Fibroblast of the aortic adventitia (primary cell): ENCODE results near the gene UNC13B. TPM values are rescaled to one million over a fixed set of nuclear protein-coding genes. Genes with fewer than 3 reads are reported as not detected.

Experiments
- DNase-seq: peaks from one replicate; pipeline ENCODE4 v3.0.0-alpha.2; 2010; ENCODE audit warnings: low read depth
- H3K4me3 ChIP-seq: 2 replicates; pipeline ENCODE4 v1.5.1; 2011; ENCODE audit warnings: low read depth, mild to moderate bottlenecking, control low read depth, low read length, moderate library complexity
- CTCF ChIP-seq: IDR thresholded peaks from 2 replicates; pipeline ENCODE4 v1.5.1; 2011; ENCODE audit warnings: mild to moderate bottlenecking, low read length, control low read depth, inconsistent platforms; ENCODE audit not compliant: insufficient read depth
- total RNA-seq: library from RNA; depleted of rRNA; stranded (reverse); fragments of >200 nt; gene quantifications from 2 replicates; pipeline ENCODE4 v1.2.3, GENCODE V29; 2012; ENCODE audit warnings: low replicate concordance

Gene UNC13B
- total RNA-seq, 1 donor, result 32.6 TPM

DNA sequence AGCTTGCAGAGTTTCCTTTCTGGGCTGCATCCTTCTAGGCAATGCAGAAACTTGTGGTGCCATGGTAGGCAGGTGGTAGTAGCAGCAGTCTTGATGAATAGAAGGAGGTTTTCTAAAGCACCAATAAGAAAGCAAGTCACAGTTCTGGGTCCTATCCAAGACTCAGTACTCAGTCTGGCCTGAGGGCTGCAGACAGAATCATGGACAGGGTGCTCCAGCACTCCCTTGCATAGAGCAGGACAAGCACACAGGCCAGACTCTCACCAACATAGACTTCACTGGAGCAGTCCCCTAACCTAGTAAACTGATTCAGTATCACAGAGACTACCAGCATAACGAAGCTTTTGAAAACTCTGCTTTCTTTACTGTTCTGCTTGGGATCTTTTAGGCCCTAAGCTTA, 194.1 kb downstream of the UNC13B start:
- no peak for TF ChIP-seq CTCF
- no peak for DNase-seq
- no peak overlapping the region for H3K4me3 ChIP-seq

DNA sequence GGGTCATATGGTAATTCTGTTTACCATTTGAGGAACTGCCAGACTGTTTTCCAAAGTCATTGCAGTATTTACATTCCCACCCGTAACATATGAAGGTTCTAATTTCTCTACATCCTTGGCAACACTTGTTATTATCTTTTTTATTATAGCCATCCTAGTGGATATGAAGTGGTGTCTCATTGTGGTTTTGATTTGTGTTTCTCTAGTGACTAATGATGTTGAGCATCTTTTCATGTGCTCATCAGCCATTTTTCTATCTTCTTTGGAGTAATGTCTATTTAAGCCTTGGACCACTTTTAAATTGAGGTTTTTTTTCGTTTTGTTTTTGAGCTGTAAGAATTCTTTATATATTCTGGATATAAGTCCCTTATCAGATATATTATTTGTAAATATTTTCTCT, 195.3 kb downstream of the UNC13B start:
- no peak for TF ChIP-seq CTCF
- DNase-seq, result no peak
- H3K4me3 ChIP-seq, result no peak overlapping the region

DNA sequence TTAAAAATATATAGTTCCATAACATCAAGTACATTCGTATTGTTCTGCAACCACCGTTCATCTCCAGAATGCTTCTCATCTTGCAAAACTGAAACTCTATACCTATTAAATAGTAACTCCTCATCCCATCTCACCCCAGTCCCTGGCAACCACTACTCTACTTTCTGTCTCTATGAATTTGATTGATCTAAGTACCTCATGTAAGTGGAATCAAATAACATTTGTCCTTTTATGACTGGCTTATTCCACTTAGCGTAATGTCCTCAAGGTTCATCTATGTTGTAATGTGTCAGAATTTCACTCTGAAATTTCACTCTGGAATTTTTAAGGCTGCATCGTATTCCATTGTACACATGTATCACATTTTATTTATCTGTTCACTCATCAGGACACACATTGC, 196.0 kb downstream of the UNC13B start:
- no peak for TF ChIP-seq CTCF
- no peak for DNase-seq
- no peak overlapping the region for H3K4me3 ChIP-seq

DNA sequence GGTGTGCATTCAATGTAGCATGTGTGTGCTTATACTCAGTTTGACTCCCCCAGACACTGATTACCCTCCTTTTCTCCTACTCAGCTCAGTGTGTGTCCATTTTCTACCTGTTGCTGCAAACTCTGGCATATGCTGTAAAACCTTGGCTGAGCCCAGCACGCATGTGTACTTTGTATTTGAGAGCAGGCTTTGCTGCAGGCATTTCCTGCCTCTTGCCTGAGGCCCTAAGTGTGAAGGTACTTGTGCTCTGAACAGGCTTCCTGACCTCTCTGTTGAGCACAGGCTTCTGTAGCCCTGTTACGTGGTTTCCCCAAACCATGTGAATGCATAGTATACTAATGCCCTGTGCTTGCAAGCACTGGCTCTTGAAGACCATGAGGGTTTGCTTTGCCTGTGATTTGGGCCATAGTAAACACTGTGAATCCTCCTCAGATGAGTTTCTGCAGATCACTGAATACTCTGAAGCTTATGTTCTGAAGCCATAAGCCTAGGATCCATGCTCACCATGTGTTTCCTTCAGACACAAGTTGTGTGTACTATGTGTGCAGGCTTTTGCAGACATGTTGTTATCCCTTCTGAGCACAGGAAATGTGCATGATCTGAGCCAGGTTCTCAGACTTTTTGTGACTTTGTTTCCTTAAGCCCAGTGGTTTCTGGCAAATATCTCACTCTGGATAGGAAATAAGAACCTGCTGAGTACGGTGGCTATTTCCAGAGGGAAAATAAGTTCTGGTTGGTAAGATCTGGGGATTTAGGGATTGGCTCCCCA, 203.2 kb downstream of the UNC13B start:
- no peak overlapping the region for H3K4me3 ChIP-seq
- DNase-seq, result no peak
- TF ChIP-seq CTCF, result no peak

- no peak for TF ChIP-seq CTCF
- no peak overlapping the region for H3K4me3 ChIP-seq
- no peak for DNase-seq
Measured at GRCh38 chr9:35366627-35367026, 204.8 kb downstream of the UNC13B start.

- DNase-seq, result peak; percentile 94
- no peak overlapping the region for H3K4me3 ChIP-seq
- no peak for TF ChIP-seq CTCF
Measured at GRCh38 chr9:35367451-35367850, 205.6 kb downstream of the UNC13B start.

DNA sequence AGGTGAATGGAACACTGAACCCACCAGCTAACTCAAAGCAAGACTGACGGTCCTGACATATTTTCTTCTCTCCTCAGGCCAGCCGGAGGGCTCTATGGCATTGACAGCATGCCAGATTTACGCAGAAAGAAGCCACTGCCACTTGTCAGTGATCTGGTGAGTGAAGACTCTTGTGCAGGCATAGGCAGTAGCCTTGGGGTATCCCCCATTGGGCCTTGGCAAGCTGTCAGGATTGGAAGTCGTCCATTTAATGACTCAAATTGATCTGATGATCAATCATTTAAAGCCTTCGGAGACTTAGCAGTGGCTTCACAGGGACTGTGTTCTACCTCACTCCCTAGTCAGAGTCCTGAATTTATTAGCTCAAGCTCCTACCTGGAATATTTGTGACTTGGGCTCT, 208.4 kb downstream of the UNC13B start:
- no peak for DNase-seq
- no peak for TF ChIP-seq CTCF
- no peak overlapping the region for H3K4me3 ChIP-seq
